CD4-positive, alpha-beta T cell treated with Interleukin-10 for 1 hour (primary cell): ENCODE data around the gene VWCE.

Experiments used
- DNase-seq: peaks from one replicate; pipeline ENCODE4 v3.0.0-alpha.2; 2020

Gene VWCE

DNA sequence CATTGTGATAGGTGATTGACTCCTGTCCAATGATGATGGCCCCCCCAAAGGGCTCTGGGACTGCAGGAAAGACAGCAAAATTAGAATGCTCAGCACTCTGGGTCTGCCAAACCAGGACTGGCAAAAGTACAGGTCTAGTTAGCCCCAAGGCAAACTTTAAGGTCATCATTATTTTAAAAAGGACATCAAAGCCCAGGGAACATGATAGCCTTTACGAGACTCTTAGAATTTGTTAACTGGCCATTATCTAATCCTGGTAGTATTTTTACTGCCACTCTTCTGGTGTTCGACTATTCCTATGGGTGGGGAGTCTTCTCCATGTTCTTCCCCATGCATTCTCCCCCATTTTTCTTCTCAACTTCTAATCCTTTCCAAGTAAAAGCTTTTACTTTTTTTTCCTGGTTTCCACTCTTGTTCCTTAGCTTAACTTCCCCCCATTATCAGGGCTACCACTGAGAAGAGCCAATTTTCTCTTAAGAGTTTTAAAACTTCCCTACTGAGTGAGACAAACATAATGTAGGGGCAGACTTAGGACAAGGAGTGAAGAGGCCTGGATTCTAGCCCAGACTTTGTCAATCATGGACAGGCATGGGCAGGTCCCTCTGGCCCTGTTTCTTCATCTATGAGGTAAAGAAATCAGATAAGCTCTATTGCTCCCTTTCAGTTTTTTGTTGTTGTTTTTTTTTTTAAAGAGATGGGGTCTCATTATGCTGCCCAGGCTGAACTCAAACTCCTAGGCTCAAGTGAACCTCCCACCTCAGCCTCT, 30.7 kb upstream of the VWCE start:
- DNase-seq, result no peak

DNA sequence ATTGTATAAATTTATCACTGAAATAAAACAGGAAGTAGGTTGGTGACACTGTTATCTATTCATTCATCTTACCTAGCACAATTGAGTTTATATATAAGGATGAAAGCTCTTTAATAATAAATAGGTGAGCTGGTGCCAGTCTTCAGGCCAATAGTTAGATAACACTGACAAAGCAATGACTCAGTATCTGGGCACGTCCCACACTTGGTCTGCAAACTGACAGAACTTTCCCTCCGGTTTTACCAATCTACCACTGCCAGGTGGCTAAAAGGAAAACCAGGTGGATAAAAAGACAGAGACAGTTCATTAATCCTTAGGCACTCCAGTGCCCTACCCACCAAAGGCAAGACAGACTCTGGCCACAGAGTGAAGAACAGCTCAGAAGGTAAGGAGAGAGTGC, 20.1 kb upstream of the VWCE start:
- no peak for DNase-seq

- no peak for DNase-seq
Observed at GRCh38 chr11:61310749-61311148, 15.6 kb upstream of the VWCE start.

- DNase-seq, result no peak
Observed at GRCh38 chr11:61309739-61310138, 14.6 kb upstream of the VWCE start.

GRCh38 chr11:61309141-61309540, 14.0 kb upstream of the VWCE start:
- no peak for DNase-seq

DNA sequence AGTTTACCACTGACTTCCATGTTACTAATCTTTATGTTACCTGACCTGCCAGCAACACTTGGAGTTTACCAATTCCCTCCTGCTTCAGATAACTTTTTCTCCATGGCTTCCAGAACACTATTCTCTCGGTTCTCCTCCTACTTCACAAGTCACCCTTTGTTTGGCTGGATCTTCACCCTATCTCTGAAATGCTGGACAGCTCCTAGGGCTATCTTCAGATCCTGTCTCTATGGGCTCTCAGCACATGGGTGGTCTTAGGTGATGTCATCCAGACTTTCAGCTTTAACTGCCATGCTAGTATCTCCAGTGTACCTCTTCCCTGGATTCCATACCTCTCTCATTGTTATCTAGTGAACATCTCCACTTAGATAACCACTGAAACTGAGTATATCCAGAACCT, 12.2 kb upstream of the VWCE start:
- no peak for DNase-seq

DNA sequence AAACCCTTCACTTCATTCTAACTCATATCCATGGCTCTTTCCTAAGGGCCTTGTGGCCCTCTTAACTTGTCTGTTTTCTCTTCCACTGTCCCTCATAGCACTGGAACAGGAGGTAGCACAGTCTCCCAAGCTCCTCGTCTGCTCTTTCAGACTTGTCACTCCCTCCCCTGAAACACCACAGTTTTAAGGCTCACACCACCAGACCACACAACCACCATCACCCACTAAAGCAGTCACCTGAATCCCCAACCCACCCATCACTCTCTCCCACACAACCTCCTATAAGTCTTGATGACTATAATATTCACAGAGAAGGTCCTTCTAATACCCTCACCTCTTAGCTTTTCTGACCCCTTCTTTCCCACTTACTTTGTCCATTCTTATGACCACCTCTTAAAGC, 11.1 kb upstream of the VWCE start:
- DNase-seq, result no peak

- no peak for DNase-seq
Observed at GRCh38 chr11:61305417-61305816, 10.3 kb upstream of the VWCE start.

DNA sequence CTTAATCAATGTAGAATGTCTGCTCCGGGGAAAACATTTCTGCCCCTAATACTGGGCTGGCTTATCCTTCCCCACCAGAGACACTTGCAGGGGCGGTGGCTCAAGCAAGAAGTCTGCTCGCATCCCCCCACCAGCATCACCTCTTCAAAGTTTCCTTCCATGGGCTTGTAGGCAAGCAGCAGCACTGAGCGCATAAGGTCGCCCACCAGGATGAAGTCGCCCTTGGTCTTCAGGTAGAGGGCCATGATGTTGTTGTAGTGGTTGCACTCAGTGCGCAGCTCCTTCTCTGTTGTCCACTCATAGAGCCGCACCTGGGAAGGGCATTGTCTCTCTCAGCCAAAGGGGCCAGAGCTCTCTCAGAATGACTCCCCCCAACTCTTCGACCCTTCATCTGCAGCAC, 8.6 kb upstream of the VWCE start:
- no peak for DNase-seq

GRCh38 chr11:61302550-61302949, 7.4 kb upstream of the VWCE start:
- DNase-seq, result no peak

GRCh38 chr11:61298663-61299244, 3.6 kb upstream of the VWCE start:
- DNase-seq, result no peak

DNA sequence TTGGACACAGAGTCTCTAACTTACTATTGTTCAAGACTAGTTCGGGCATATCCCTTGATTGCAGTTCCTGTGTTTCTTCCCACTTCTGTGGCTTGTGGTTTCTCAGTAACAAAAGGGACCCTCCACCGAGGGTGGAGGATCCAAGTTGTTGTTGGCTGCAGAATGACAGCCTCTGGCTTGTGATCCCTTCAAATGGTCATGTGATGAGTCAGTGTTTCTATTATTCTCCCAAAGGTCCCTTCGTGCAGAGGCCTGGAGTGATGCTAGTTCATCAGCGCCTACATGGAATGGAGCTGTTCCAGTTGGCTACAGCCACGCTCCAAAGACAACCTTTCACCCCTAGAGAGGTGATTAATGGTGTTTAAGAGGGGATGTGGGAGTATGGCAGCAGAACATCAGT, 2.6 kb upstream of the VWCE start:
- DNase-seq, result no peak

GRCh38 chr11:61297341-61297740, 2.2 kb upstream of the VWCE start:
- DNase-seq, result no peak

DNA sequence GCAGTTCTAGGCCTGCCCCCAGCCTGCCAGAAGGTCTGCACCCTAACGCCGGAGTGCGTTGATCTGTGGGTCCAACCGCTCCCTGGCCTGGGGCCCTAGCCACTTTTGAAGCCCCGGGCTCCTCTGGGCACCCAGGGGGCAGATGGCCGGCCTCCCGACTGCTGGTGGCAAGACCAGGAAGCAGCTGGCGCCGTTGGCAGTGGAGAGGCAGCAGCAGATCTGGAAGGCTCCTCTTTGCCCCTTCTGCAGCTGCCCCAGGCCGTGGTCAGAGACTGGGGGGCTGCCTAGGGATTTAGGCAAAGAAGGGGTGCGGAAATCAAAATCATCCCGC, 445 bp upstream of the VWCE start:
- no peak for DNase-seq

- peak; percentile 3 for DNase-seq
Observed at GRCh38 chr11:61293867-61294716, 1.0 kb downstream of the VWCE start.

DNA sequence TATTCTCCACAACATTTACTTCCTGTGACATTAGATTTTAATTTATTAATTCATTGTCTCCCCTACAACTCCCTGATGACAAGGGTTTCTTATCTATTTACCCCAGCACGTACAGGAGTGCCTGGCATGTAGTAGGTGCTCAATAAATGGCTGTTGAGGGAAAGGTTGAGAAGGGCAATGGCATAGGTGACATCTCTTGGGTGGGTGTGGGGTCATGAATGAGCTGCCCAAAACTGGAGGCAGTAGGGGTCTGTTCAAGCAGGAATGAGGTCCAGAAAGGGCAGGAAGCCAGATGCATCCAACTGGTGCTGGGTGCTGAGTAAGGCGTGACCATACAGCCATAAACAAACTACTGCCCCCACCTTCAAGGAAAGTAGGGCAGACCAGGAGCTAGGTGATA, 2.8 kb downstream of the VWCE start:
- DNase-seq, result no peak

GRCh38 chr11:61290905-61291690, 4.0 kb downstream of the VWCE start:
- no peak for DNase-seq

DNA sequence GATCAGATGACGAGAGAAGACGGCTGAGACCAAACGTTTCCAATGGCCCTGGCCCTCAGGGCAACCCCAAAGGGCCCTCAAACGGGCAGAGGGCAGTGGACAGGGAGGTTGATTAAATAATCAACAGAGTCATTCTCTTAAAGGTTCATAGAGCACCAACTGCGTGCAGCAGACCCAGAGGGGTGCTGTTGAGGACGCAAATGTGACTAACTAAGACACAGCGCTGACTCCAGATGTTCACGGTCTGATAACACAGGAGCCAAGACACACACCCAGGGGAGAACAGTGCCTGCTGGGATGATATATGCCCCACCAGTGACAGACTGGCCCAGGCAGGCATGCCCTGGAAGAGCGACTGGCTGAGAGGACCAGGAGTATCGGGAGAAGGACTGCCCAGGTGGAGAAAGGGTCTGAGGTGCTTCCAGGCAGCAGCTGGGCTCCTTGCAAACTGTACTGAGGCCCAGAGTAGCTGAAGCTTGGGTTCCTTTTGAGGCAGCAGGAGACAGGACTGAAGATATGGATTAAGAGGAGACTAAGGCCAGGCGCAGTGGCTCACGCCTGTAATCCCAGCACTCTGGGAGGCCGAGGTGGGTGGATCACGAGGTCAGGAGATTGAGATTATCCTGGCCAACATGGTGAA, 7.7 kb downstream of the VWCE start:
- DNase-seq, result no peak

DNA sequence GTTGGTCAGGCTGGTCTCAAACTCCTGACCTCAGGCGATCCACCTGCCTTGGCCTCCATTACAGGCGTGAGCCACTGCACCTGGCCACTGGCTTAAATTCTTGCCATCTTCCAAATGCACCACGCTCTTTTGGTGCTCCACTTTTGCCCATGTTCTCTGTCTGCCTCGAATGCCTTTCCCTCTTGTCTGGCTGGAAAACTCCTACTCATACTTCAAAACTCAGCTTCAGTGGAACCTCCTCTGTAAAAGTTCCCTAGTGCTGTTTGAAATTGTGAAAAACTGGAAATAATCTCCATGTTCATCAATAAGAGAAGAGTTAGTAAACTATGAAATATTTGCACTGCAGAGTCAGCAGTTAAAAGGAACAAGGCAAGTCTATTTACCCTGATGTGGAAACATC, 11.5 kb downstream of the VWCE start:
- DNase-seq, result no peak

DNA sequence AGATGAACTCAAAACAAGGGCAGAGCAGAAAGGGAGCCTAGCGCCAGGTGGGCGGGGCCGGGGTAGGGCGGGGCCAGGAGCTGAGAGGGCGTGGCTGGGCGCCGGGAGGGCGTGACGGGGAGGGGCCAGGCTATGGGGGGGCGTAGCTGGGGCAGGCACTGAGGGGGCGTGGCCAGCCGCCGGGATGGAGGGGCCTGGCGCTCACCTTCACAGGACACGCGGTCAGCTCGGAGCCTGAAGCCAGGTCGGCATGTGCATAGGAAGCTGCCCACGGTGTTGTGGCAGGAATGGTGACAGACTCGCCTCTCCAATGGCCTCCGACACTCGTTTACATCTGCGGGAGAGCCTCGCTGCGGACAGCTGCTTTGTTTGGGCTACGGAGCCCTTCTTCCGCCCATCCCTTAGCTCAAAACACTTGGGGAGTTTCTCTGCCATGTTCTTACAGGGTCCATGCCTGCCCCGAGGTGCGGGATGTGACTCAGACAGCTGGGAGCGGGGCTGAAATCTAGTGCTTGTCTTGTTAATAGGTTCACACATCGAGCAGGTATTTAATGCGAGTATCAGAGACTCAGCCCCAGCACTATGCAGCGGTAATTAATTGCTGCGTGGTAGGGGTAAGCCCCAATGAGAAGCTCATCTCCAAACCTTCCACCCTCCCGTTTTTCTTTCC, 13.4 kb downstream of the VWCE start:
- DNase-seq, result peak; percentile 6

DNA sequence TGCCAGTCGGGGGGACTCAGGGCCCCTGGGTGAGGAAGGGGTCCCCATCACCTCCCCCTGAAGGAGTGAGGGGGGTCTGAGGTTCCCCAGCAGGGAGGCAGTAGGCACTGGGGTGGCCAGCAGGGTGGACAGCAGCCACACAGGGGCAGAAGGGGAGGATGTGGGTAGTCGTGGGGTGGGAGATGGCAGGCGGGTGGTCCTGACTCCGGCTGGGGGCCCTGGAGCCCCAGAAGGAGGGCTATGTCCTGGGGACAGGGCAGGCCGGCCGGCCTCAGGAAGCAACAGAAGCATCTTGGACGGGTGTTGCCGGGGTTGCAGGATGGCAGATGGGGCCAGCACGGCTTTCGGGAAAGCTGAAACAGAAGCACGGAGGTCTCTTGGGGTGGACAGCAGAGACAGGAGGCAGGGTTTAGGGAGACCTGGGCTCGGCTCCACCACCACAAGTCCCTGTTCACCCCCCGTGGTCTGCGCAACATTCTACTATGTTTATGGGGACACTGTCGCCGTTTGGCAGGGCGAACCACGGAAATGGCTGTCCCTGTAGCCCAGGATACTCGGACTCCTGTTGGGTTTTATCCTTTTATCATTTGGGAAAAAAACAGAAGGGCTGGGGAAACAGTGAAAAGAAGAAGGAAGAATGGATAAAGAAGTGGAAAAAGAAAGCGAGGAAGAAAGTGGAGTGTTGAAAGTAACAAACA, 14.1 kb downstream of the VWCE start:
- DNase-seq, result no peak
